Measurements from ENCODE around the gene ZNF654.

ZNF654 gene

DNA sequence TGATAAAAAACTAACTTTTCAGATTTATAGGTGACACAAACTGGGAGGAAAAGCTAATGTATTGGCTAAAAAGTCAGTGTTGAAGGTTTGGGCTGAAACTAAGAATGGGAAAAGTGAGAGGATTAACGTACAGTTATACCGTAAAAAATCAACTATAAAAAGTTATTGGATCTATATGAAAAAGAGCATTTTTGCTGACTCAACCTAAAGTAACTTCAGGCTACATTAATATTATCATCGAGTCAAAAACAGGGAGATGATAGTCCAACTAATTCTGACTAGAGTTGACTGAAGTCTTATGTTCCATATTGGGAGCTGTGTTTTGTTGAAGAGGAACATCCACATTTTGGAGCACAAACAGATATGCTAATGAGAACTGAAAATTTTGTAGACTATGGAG is 19.9 kb downstream of the ZNF654 start:
- no peaks in the 10 kb centered on the region for H3K4me1 ChIP-seq
- H3K27me3 ChIP-seq, result no peaks in the 10 kb centered on the region
- no peak for TF ChIP-seq Cebpa-rat (IDR thresholded peaks at IDR 0.05)
- no peak overlapping the region for H3K4me3 ChIP-seq
- H3K9me3 ChIP-seq (replicated peaks in 1 of 11), result peaks cover 0 to 82% (median 62%) of the 10 kb centered on the region in 11 experiments; a peak in 18 of 22 replicates
- H4K20me1 ChIP-seq, result peaks cover 0 to 100% (median 17%) of the 10 kb centered on the region in 11 experiments; a peak in 15 of 22 replicates
- H3K27ac ChIP-seq, result no peak overlapping the region
- H3K9ac ChIP-seq, result no peak overlapping the region
- H3K36me3 ChIP-seq, result peaks cover 0 to 81% (median 58%) of the 10 kb centered on the region in 11 experiments; a peak in 20 of 22 replicates
- no peak overlapping the region for H3K4me2 ChIP-seq

DNA sequence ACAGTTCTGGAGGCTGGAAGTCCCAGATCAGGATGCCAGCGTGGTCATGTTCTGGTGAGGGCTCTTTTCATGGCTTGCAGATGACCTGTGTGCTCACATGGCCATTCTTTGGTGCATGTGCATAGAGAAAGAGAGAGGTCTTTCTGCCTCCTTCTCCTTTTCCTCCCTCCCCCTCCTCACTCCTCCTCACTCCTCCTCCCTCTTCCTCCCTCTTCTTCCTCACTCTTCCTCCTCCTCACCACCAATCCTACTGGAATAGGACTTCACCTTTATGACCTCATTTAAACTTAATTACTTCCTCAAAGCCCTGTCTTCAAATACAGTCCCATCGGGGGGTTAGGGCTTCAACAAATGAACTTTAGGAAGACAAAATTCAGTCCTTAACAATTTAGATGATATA is 23.8 kb downstream of the ZNF654 start:
- H3K9ac ChIP-seq, result no peak overlapping the region
- no peak overlapping the region for H3K4me3 ChIP-seq
- no peaks in the 10 kb centered on the region for H3K27me3 ChIP-seq
- peaks cover 0 to 94% (median 20%) of the 10 kb centered on the region in 11 experiments; a peak in 13 of 22 replicates for H4K20me1 ChIP-seq
- no peaks in the 10 kb centered on the region for H3K4me1 ChIP-seq
- H3K9me3 ChIP-seq (replicated peaks in 1 of 11), result peaks cover 0 to 70% (median 40%) of the 10 kb centered on the region in 11 experiments; a peak in 19 of 22 replicates
- H3K4me2 ChIP-seq, result no peak overlapping the region
- H3K27ac ChIP-seq, result no peak overlapping the region
- H3K36me3 ChIP-seq, result peaks cover 29 to 85% (median 56%) of the 10 kb centered on the region in 11 experiments
- no peak for TF ChIP-seq Cebpa-rat (IDR thresholded peaks at IDR 0.05)

DNA sequence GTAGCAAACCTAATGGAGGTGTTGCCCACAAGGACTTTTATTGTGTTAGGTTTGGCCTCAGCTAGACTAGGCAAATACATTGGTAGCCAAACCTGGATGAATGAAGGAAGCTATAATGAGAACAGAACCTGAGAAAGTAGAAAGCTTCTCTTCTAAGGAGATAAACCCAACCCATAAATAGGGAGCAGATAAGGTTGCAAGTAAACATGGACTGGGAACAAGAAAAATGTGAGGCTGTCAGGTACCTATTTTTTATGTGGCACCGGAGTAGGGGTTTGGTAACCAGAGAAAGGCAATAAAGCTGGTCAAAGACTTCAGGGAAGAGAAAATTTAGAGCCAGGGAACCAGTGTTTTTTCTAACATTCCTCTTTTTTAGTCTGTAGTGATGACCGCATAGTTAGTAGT is 25.0 kb downstream of the ZNF654 start:
- no peak overlapping the region for H3K9ac ChIP-seq
- H3K36me3 ChIP-seq, result peaks cover 41 to 88% (median 65%) of the 10 kb centered on the region in 11 experiments
- H3K4me1 ChIP-seq, result no peaks in the 10 kb centered on the region
- peaks cover 0 to 64% (median 38%) of the 10 kb centered on the region in 11 experiments; a peak in 19 of 22 replicates for H3K9me3 ChIP-seq (replicated peaks in 1 of 11)
- peaks cover 0 to 82% (median 15%) of the 10 kb centered on the region in 11 experiments; a peak in 12 of 22 replicates for H4K20me1 ChIP-seq
- H3K27ac ChIP-seq, result no peak overlapping the region
- TF ChIP-seq Cebpa-rat (IDR thresholded peaks at IDR 0.05), result no peak
- no peak overlapping the region for H3K4me3 ChIP-seq
- no peaks in the 10 kb centered on the region for H3K27me3 ChIP-seq
- no peak overlapping the region for H3K4me2 ChIP-seq

DNA sequence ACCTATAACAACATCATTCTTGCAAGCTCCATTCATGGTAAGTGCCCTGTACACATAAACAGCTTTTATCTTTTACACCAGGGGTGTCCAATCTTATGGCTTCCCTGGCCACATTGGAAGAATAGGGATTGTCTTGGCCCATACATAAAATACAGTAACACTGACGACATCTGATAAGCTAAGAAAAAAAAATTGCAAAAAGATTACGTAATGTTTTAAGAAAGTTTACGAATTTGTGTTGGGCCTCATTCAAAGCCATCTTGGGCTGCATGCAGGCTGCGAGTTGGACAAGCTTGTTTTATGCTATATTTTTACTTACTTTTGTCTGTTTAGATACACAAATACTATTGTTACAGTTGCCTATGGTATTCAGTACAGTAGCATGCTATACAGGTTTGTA is 31.6 kb downstream of the ZNF654 start:
- peaks cover 0 to 41% (median 0%) of the 10 kb centered on the region in 11 experiments; a peak in 4 of 22 replicates for H4K20me1 ChIP-seq
- peak in 2 of 11 experiments; percentile 59 to 61; a peak in 3 of 22 replicates for TF ChIP-seq Cebpa-rat (IDR thresholded peaks at IDR 0.05)
- H3K4me1 ChIP-seq, result no peaks in the 10 kb centered on the region
- H3K4me2 ChIP-seq, result no peak overlapping the region
- no peak overlapping the region for H3K27ac ChIP-seq
- H3K9ac ChIP-seq, result no peak overlapping the region
- H3K9me3 ChIP-seq (replicated peaks in 1 of 11), result peaks cover 22 to 64% (median 52%) of the 10 kb centered on the region in 11 experiments
- peaks cover 75 to 100% (median 91%) of the 10 kb centered on the region in 11 experiments for H3K36me3 ChIP-seq
- H3K4me3 ChIP-seq, result no peak overlapping the region
- no peaks in the 10 kb centered on the region for H3K27me3 ChIP-seq

DNA sequence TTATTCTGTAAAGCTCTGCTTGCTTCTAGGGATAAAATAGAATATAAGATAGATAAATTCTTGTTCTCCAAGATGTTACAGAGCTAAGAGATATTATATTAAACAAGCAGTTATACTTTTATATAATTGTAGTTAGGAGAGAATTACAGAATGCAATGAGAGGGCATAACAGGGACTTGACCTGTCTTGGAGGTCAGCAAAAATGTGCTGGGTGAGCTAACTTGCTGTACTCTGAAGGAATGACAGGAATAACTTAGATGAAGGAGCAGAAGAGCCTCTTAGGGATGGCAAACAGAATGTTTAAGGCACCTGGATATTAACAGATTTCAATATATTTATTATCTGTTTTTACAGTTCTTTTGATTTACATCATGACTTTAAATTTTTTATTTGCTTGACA is 33.2 kb downstream of the ZNF654 start:
- Histone ChIP-seq H3K9me3 (replicated peaks in 1 of 11) (peaks cover 31 to 76% (median 63%) of the 10 kb centered on the region in 11 experiments), H3K27ac (no peak overlapping the region), H3K4me3 (no peak overlapping the region), H3K36me3 (peaks cover 78 to 100% (median 91%) of the 10 kb centered on the region in 11 experiments), H3K27me3 (no peaks in the 10 kb centered on the region), H3K4me2 (no peak overlapping the region), H3K9ac (no peak overlapping the region), H4K20me1 (peaks cover 0 to 35% (median 0%) of the 10 kb centered on the region in 11 experiments; a peak in 4 of 22 replicates), H3K4me1 (no peaks in the 10 kb centered on the region)
- no peak for TF ChIP-seq Cebpa-rat (IDR thresholded peaks at IDR 0.05)

DNA sequence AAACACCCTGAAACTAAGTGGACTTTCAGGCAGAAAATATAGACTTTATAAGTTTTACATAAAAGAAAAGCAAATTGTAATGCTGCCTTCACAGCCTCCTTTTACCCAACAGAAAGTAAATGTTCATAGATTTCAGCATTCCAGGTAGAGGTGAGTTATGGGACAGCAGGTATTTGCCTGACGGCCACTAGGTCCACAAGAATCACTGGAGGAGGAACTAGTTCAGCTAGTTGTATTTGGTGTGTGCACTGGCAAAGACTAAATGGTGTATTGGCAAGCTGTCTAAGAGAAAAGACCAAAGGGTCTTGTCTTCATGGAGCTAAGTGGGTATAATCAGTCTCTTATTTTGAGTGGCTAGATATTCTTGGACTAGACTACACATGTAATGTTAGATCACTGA is 34.2 kb downstream of the ZNF654 start:
- H3K4me1 ChIP-seq, result no peaks in the 10 kb centered on the region
- no peak overlapping the region for H3K27ac ChIP-seq
- H3K36me3 ChIP-seq, result peaks cover 74 to 98% (median 86%) of the 10 kb centered on the region in 11 experiments
- no peak overlapping the region for H3K9ac ChIP-seq
- peaks cover 0 to 32% (median 0%) of the 10 kb centered on the region in 11 experiments; a peak in 4 of 22 replicates for H4K20me1 ChIP-seq
- peaks cover 31 to 75% (median 60%) of the 10 kb centered on the region in 11 experiments for H3K9me3 ChIP-seq (replicated peaks in 1 of 11)
- no peak overlapping the region for H3K4me2 ChIP-seq
- no peak for TF ChIP-seq Cebpa-rat (IDR thresholded peaks at IDR 0.05)
- H3K4me3 ChIP-seq, result no peak overlapping the region
- no peaks in the 10 kb centered on the region for H3K27me3 ChIP-seq

DNA sequence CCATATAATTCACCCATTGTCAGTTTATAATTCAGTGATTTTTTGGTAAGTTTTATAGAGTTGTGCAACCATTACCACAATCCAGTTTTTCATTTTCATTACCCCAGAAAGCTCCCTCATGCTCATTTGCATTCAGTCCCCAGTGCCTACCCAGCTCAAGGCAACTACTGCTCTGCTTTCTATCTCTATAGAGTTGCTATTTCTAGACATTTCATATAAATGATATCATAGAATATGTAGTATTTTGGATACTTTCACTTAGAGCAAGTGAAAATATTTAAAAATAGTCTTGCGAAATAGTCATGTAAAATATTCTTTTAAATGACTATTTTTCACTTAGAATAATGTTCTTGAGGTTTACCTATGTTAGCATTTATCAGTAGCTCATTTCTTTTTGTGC is 42.1 kb downstream of the ZNF654 start:
- peaks cover 22 to 62% (median 44%) of the 10 kb centered on the region in 11 experiments for H3K36me3 ChIP-seq
- peaks cover 0 to 32% (median 0%) of the 10 kb centered on the region in 11 experiments; a peak in 8 of 22 replicates for H4K20me1 ChIP-seq
- H3K9ac ChIP-seq, result no peak overlapping the region
- no peaks in the 10 kb centered on the region for H3K27me3 ChIP-seq
- peaks cover 12 to 48% (median 42%) of the 10 kb centered on the region in 11 experiments for H3K9me3 ChIP-seq (replicated peaks in 1 of 11)
- H3K27ac ChIP-seq, result no peak overlapping the region
- no peaks in the 10 kb centered on the region for H3K4me1 ChIP-seq
- peak in 1 of 11 experiments; percentile 8; a peak in 1 of 22 replicates for TF ChIP-seq Cebpa-rat (IDR thresholded peaks at IDR 0.05)
- no peak overlapping the region for H3K4me2 ChIP-seq
- no peak overlapping the region for H3K4me3 ChIP-seq

DNA sequence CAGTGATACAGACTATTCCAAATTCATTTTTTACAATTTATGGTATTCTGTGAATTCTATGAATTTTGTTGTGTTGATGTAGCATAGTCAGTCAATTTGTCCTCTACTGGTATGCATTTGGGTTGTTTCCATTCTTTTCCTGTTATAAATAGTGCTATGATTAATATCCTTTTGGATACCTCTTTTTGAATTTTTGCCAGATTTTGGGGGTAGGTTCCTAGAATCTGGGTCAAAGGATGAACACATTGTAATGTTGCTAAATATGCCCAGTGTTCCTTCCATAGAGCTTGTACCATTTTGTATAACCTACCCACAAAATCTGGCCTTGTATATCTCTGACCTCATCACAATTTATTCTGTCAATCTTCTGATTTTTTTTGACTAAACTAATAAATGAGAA is 46.3 kb downstream of the ZNF654 start:
- Histone ChIP-seq H3K4me2 (no peak overlapping the region), H4K20me1 (peaks cover 0 to 69% (median 6%) of the 10 kb centered on the region in 11 experiments; a peak in 10 of 22 replicates), H3K27me3 (no peaks in the 10 kb centered on the region), H3K4me3 (no peak overlapping the region), H3K4me1 (0 out of 20 replicates have a peak, but pooled peaks cover 0 to 2% (median 0%) of the 10 kb centered on the region in 10 experiments), H3K9ac (no peak overlapping the region), H3K36me3 (peaks cover 11 to 54% (median 35%) of the 10 kb centered on the region in 11 experiments; a peak in 20 of 22 replicates), H3K27ac (no peak overlapping the region), H3K9me3 (replicated peaks in 1 of 11) (peaks cover 0 to 22% (median 14%) of the 10 kb centered on the region in 11 experiments; a peak in 15 of 22 replicates)
- TF ChIP-seq Cebpa-rat (IDR thresholded peaks at IDR 0.05), result no peak

DNA sequence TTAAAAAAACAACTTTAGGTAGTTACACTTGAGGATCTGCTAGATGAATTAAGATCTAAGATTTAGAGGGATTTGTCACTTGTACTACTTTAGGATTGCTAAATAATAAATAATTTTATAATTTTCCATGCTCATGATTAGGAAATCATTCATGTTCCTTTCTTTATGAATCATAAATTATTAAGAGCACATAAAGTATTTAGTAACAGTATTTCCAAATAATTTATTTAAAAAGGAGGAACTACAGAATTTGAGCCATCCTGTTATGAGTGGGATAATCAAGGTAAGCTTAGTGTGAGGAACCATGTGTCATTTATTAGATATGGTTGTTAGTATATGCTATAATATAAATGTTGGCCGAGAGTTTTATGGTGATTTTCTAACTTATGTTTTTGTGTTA is 53.2 kb downstream of the ZNF654 start:
- Histone ChIP-seq H3K27ac (no peak overlapping the region), H3K9me3 (replicated peaks in 1 of 11) (peaks cover 0 to 5% (median 0%) of the 10 kb centered on the region in 11 experiments; a peak in 1 of 22 replicates), H3K9ac (no peak overlapping the region), H3K36me3 (peaks cover 29 to 64% (median 41%) of the 10 kb centered on the region in 11 experiments), H3K4me3 (no peak overlapping the region), H3K4me2 (no peak overlapping the region), H3K4me1 (peaks cover 0 to 5% (median 0%) of the 10 kb centered on the region in 10 experiments; a peak in 3 of 20 replicates), H3K27me3 (no peaks in the 10 kb centered on the region), H4K20me1 (peaks cover 0 to 96% (median 5%) of the 10 kb centered on the region in 11 experiments; a peak in 13 of 22 replicates)
- TF ChIP-seq Cebpa-rat (IDR thresholded peaks at IDR 0.05), result no peak
